T-helper 1 cell treated with Interleukin-12 subunit alpha and Interleukin-12 subunit beta and Interleukin-4 antibody, amounts not matched to agents 30 ng/mL and 1 ng/mL, for 36 hours (primary cell): Measurements from ENCODE around the gene GPD1. TPM values are rescaled to one million over a fixed set of nuclear protein-coding genes. Genes with fewer than 3 reads are reported as not detected.

Experiments used
- intact Hi-C: fragments of 100-400 bp; cut with micrococcal nuclease; formaldehyde crosslinking; loops from one replicate; pipeline ENCODE4 v1.15.1; 2024
- total RNA-seq: library from RNA; stranded (reverse); gene quantifications from 2 replicates; pipeline ENCODE4 v1.2.3, GENCODE V29; 2022

Gene GPD1
- 0.54 and 0.95 TPM in 2 replicates for total RNA-seq

DNA sequence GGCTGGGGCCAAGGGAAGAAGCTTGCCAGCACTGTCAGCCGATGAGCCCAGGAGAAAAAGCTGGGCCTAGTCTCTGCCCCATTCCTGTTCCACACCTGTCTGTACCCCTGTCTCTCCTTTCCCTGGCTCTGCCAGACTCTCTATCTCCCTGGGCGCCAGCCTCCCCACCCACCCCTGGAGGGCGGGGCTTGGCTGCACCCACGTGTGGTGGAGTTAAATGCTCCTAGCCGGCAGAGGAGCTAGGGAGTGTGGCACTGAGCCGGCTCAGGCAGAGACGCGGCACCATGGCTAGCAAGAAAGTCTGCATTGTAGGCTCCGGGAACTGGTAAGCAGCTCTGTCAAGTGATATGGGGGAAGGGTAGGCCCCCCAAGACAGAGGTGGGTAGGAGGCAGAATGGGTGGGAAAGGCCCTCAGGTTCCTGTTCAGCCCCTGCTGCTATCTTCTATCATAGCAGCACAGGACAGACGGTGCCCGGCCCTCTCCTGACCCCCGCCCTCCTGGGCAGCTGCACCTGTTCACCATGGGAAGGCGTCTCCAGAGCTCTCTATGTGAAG, at the start of gene GPD1:
Gene GPD1 (plus strand): TSS at position 242 of the 555 bp plus-strand sequence. CDS start 43 bp downstream, at position 285.
- intact Hi-C loops = no loop called here

DNA sequence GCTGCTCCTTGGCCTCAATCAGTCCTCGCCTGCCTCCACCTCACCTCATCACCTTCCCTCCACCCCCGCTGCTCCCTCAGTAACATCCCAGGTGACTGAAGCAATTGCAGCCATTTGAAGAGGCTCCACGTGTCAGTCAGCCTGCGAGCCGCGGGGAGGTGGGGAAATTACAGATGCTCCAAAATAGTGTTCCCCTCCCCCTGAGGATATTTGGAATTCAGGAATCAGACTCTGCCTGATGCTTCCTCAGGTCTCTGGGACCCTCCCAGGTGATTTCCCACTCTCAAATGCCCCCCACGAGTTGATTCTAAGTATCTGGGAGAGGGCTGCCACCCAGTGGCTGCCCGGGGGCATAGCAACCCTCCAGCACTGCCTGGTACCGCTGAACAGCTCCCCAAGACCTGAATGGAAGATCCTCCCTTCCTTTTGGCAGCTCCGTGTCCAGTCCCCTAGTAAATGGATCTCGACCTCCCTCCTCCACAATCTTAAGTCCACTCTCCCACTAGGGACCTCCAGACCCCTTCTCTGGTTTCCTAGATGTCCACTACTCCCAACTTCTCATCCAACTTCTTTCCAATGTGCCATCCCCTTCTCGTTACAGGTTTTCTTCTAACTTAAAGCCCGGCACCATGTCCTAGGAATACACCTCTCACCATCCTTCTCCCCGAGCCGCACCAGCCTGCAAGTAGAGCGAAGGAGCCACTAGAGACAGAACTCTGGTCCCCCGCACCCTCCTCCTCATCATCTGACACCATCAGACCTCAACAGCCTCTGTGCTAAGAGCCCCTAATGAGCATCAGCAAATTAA, 47.8 kb upstream of the GPD1 start:
- intact Hi-C loops = loop anchor here (1.0 to 10.0 kb wide), 7 partner anchors 14 to 281 kb away; partner anchors contain the start of genes LIMA1, RACGAP1 and SMARCD1

DNA sequence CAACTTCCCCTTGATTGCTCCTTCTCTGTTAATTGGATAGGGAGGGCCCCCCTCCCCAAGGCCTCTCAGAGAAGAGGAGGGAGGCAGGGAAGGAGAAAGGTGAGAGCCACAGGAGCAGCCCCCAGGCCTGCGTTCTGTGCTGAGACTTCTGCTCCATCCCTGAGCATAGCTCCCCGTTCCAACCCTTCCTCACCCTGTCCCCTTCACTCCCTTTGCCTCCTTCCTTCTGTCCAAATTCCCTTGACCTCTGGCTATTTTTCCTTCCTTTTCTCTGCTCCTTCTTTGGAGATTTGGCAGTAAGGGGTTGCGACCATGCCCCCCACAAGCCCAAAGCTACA, 47.2 kb upstream of the GPD1 start:
- intact Hi-C loops = loop anchor here (1.0 to 10.0 kb wide), 7 partner anchors 14 to 282 kb away; partner anchors contain the start of genes LIMA1, RACGAP1 and SMARCD1

DNA sequence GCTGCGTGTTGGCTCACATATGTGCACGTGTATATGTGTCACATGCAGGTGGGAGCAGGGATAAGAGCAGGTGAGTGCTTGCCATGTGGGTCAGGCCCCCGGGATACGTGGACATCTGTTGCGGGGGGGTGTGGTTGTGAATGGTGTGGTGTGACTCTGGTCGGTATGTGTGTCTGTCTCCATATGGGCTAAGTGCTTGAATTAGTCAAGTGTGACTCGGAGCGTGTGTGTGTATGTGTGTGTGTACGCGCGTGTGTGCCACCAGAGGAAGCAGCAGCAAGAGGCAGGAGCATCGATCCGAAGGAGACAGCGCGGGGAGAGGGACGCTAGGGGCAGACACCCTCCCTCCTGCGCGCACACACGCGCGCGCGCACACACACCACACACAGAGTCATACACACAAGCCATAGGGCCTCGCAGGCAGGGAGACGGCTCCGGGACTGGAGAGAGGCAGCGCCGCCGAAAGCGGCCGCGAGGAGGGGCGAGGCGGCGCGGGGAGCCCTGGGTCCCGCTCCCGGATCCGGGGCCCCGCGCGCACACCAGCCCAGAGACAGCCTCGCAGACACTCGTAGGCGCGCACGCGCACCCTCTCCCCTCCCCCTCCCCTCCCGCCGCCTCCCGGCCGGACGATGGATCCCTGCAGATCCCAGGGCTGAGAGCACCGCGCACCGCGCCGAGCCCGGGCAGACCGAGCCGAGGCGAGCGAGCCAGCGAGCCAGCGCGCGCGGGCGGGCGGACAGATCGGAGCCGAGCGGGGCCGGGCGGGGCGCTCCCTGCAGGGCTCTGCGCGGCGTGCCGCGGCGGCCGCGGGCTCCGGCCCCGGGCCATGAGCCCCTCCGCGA, 46.6 kb upstream of the GPD1 start, which contains the start of gene ASIC1:
Gene ASIC1 (plus strand): TSS at position 597 of the 842 bp plus-strand sequence. CDS start 1,171 bp downstream, outside the sequence.
- intact Hi-C loops = loop anchor here (1.0 to 10.0 kb wide), 7 partner anchors 13 to 282 kb away; partner anchors contain the start of genes LIMA1, RACGAP1 and SMARCD1

DNA sequence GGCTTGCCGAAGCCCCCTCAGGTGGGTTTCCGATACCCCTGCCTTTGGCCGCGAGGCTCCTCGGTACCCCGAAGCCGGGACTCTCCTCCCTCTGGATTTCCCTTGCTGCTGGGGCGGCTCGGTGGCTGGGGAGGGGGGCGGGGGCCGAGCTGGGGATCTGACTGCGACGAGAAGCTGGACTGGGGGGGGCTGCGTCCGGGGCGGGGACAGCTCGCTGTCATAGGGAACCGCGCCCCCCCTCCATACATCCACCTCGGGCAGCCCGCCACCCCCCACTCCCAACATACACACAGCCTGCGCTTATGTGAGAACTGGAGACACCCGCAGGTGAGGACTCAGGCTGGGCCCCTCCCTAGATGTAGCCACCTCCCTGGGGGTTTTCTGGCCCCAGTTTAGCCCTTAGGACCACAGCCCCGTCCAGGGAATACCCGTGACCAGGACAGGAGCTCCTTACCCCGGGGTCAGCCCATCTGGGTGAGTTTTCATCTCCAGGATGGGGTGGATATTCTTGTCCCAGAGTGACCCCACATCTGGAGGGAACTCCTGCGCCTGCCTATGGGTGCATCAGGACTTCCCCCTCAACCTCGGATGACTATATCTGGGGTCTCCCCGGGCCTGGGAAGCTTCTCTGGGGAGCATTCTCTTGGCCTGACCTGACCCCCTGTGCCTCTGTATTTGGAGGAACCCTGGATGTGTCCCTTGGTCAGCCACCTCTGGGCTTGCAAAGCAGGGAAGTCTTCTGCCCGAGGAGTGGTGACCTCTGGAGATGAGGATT, 45.7 kb upstream of the GPD1 start:
- intact Hi-C loops = loop anchor here (2.0 to 10.0 kb wide), 2 partner anchors 27 to 283 kb away; partner anchors contain the start of gene SMARCD1

DNA sequence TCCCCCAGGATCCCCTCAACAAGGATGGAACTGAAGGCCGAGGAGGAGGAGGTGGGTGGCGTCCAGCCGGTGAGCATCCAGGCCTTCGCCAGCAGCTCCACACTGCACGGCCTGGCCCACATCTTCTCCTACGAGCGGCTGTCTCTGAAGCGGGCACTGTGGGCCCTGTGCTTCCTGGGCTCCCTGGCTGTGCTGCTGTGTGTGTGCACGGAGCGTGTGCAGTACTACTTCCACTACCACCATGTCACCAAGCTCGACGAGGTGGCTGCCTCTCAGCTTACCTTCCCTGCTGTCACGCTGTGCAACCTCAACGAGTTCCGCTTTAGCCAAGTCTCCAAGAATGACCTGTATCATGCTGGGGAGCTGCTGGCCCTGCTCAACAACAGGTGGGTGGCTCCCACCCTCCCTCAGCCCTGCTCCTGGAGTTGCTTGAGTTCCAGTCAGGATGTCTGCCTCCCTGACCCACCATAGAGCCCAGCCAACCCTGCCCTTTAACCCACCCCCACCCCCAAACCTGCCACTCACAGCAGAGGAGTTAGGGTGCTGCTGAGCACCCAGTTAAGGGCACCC, 45.0 kb upstream of the GPD1 start:
- intact Hi-C loops = loop anchor here (10.0 kb wide), 1 partner anchor 284 kb away; no protein-coding TSS in a partner anchor

DNA sequence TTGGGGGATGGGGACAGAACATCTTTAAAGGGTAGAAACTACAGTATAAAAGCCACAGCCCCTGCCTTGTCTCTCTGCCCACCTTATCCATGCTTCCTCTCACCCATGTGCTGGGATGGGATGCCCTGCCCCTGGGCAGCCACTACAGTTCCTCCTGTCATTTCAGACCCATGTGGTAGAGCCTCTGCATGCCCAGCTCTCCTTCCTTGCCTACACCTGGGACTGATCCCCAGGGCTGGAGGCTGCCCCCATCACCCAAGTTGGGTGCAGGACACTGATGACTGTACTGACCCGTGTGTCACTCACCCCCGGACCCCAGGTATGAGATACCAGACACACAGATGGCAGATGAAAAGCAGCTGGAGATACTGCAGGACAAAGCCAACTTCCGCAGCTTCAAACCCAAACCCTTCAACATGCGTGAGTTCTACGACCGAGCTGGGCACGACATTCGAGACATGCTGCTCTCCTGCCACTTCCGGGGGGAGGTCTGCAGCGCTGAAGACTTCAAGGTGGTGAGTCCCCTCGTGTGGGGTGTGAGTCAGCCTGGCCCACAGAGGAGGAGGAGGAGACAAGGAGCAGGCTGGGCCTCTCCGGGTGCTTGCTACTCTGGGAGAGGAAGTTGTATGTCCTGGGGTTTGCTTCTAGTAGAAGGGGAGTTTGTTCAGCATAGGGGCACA, 44.2 kb upstream of the GPD1 start:
- intact Hi-C loops = loop anchor here (10.0 kb wide), 1 partner anchor 285 kb away; no protein-coding TSS in a partner anchor

DNA sequence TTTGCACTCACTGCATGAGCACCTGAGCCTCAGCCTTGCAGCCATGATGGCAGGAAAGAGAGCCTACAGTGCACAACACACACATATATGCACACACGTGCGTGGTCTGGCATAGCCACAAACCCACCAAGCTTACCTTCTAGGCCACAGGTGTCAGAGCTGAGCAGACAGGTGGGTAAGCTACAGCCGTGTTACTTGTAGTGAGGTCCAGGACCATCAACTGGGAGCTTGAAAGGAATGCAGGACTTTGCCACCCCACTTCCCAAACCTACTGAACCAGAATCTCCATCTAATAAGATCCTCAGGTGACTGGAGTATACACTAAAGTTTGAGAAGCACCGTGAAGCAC, 43.7 kb upstream of the GPD1 start:
- intact Hi-C loops = no loop called here

DNA sequence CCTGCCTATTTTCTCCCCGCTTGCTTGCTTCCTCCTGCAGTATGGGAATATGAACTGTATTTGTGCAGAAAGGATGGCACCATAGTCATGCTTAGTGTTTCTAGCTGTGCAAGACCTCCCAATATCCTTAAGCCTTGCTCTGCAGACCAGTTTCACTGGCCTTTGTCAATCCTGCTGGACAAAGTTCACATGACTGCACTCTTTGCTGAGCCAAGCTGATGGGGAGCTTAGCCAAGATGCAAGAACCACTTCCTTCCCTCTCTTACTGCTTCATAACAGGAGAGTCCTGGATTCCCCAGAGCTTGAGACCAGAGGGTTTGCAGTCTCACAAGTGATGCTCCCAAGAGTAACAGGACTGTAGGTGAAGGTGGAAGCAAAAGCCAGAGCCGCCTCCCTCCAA, 42.6 kb upstream of the GPD1 start:
- intact Hi-C loops = no loop called here

DNA sequence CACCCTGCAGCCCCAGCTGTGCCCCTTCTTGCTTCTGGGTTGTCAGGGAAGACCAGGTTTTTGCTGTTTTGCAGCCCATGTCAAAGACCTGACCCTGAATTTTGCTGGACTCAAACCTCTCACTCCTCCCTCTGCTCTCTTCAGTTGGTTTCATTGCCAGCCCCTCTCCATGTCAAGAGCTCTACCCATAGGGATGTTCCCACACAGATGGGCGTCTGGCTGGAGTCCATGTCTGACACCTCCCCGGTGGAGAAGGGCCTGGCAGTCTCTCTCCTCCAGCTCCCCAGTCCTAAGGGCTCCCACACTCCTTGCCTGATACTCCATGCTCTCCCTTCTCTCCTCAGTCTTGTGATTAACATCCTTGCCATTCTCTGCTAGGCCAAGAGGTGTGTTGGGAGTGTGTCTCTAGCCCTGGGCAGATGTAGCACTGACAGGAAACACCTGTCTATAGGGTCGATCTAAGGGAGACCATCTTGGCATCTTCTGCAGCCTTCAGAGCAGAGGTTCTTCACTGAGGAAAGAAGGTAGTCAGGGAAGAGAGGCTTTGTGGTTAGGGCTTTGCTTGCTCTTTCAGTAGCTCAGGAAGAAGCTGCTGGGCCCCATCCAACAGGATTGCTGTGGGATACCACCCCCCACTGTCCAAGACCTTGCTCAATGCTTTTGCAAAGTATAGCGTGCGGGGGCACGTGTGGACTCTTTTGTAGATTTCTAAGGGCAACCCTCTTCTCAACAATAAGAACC, 41.7 kb upstream of the GPD1 start:
- intact Hi-C loops = no loop called here

DNA sequence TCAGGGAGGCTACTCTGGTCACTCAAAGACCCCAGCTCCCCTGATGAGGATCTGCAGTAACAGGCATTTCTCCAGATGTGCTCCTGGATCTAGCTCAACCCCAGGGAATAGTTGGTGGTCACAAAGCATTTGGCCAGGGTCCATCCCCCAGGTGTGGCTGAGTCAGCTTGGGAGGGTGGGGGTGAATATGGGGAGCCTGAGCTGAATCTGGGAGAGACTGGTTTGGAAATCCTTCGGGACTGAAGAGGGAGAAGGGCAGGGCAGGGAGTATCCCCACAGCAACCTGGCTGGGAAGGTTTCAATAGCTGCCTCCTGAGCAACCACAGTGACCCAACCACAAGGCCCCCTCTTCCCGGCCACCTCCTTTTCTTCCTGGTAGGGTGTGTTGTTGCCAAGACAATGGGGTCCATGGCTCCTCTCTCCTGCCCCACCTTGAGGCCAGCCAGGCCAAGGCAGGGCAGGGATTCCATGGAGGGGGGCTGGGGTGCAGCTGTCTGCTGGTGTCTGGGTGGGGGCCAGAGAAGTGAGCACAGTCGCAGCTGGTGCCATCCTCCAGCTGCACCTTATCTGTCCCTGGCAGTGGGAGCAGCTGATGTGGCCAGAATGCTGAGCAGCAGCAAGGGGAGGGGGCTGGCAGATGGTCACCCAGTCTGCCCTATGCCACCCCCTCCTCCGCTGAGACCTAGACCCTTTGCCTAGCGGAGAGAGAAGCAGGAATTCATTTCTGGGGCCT, 40.9 kb upstream of the GPD1 start:
- intact Hi-C loops = no loop called here

DNA sequence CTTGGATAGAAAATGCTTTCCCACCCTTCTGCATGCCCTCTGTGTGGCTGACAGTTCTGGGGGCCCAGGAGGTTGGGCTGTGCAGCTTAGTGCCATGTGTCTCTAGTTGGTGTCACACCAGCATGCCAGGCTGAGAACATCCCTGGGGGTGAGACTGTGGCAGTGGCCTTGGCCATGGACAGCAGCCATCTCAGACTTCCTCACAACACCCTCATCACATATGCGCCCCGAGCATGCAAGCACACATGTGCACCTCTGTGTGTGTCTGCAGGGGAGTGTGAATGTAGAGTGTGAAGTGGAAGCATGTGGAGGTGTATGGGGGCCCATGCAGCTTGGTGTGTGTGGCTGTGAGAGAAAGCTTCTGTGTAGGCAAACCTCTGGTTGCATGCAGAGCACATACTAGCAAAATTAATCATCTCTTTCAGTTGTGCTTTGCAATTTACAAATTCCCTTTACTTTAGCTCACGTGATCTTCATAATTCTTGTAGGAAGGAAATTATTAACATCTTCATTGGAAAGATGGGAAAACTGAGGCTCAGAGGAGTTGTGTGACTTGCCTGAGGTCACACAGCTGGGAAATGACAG, 38.0 kb upstream of the GPD1 start:
- intact Hi-C loops = no loop called here

DNA sequence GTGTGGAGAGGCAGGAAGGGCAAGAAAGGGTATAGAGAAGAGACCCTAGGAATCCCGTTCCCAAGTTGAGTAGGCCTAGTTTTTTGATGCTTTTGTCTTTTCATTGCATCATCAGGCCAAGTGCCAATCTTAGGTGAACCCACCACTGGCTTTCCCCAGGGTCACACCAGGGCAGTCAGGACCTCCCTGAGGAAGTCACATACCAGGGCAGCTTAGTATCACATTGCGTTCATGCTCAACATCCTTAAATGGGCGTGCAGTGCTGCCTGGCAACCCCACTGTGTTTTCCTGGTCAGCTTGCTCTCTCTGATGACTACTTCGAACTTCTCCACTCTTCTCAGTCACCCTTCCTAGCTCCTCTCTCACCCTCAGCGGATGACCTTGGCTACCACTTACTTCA, 37.4 kb upstream of the GPD1 start:
- intact Hi-C loops = no loop called here

DNA sequence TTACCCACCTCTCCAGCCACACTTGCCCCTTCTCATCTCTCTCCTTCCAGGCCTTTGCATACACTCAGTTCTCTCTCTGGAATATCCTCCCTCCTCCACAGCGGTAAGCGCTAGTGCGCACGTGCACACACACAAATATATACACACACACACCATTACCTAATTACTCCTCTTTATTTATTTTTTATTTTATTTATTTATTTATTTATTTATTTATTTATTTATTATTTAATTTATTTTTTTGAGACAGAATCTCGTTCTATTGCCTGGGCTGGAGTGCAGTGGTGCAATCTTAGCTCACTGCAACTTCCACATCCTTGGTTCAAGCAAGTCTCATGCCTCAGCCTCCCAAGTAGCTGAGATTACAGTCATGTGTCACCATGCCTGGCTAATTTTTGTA, 34.7 kb upstream of the GPD1 start:
- intact Hi-C loops = loop anchor here (1.0 kb wide), 1 partner anchor 41 kb away; no protein-coding TSS in a partner anchor

DNA sequence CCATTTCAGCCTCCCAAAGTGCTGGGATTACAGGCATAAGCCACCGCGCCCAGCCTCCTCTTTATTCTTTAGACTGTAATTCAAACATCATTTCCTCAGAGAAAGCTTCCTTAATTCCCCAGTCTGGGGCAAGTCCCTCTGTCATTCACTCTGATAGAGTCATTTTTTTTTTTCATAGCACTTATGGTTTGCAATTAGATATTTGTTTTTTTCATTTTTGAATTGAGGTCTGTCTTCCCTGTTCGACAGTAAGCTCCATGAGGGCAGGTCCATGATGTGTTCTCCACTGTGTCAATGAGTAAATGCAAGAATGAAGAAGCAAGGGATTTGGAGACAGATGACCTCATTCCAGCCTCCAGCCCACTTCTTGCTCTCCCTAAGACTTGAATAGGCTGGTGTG, 34.3 kb upstream of the GPD1 start:
- intact Hi-C loops = loop anchor here (1.0 kb wide), 1 partner anchor 41 kb away; no protein-coding TSS in a partner anchor

DNA sequence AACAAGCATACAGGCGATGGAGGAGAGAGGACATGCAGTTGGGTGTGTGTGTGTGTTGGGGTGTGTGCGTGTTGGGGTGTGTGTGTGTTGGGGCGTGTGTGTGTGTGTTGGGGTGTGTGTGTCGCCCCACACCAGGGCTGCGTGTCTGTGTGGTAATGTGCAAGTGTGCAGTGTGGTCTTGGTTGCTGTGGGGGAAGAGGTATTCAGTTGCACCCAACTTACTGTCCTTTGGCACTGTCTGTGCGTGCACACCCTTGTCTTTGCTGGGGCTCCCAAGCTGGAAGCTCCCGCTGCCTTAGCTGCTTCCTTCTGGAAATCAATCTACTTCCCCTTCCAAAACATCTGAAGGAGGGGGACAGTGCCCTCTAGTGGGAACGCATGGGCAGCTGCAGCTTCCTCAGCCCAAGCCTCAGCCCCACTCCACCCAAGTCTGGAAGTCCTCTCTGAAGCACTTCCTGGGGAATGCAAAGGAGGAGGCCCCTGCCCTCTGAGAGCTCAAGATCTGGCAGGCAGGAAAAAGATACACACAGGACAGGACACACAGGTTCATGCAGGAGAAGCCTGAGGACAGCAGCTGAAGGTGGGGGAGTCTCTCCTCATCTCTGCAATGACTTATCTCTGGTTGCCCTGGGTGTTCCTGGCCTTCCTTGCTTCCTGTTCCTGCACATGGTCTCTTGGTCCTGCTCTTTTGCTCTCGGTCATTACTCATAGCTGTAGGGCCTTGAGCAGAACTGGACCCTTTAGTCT, 33.3 kb upstream of the GPD1 start:
- intact Hi-C loops = loop anchor here (1.0 kb wide), 4 partner anchors 14 to 105 kb away; no protein-coding TSS in a partner anchor
